HG02884 (cell line): ENCODE results near the gene ZNF674.
"Not testable (repeated sequence)": the region's sequence is repeated elsewhere in the genome, so short reads cannot be mapped to it uniquely, and the experiment has no call there.

Experiments used
- ATAC-seq: cut with Tn5 transposase; IDR thresholded peaks from one replicate; pipeline ENCODE4 v1.9.1; 2021; ENCODE audit warnings: mild to moderate bottlenecking, moderate library complexity; ENCODE audit not compliant: unreplicated experiment

The ZNF674 gene

GRCh38 chrX:46478634-46479033 lies 66.6 kb downstream of the ZNF674 start:
- ATAC-seq: not testable (repeated sequence)

- no peak for ATAC-seq
Measured at GRCh38 chrX:46477435-46477834, 67.8 kb downstream of the ZNF674 start.

- ATAC-seq: no peak
Measured at GRCh38 chrX:46465203-46465602, 80.0 kb downstream of the ZNF674 start.

- ATAC-seq: no peak
Measured at GRCh38 chrX:46463682-46464081, 81.5 kb downstream of the ZNF674 start.

GRCh38 chrX:46461660-46462191 lies 83.5 kb downstream of the ZNF674 start:
- peak; percentile 79 for ATAC-seq

- not testable (repeated sequence) for ATAC-seq
Measured at GRCh38 chrX:46460801-46461659, 84.2 kb downstream of the ZNF674 start.

GRCh38 chrX:46459603-46460002 lies 85.6 kb downstream of the ZNF674 start:
- no peak for ATAC-seq

GRCh38 chrX:46456125-46456922 lies 88.9 kb downstream of the ZNF674 start:
- no peak for ATAC-seq
